ENCODE measurements around the gene ZSWIM9.

GRCh38 chr19:48206397-48207093 lies 36.1 kb downstream of the ZSWIM9 start:
- no peak for TF ChIP-seq POLR2A (IDR thresholded peaks at IDR 0.05)
- no peak for TF ChIP-seq CTCF (IDR thresholded peaks at IDR 0.05)
- TF ChIP-seq EP300 (IDR thresholded peaks at IDR 0.05): no peak
- TF ChIP-seq POLR2AphosphoS5 (IDR thresholded peaks at IDR 0.05): no peak
